H1 (cell line): ENCODE results near the gene PTEN. TPM values are rescaled to one million over a fixed set of nuclear protein-coding genes. Genes with fewer than 3 reads are reported as not detected.

ENCODE experiments used
- CTCF ChIA-PET: fragments of 300-600 bp; sonication (Branson Sonifier 250); formaldehyde crosslinking; loops from one replicate; lab custom pipeline; 2021; ENCODE audit not compliant: partially characterized antibody; lab: Charles Lee
- POLR2A ChIA-PET: fragments of 300-600 bp; sonication (Branson Sonifier 250); formaldehyde crosslinking; loops from one replicate; lab custom pipeline; 2021; ENCODE audit warnings: inconsistent platforms; ENCODE audit not compliant: partially characterized antibody; lab: Charles Lee
- DNase-seq, 2 experiments: peaks; one replicate each; pipeline versions ENCODE4 v3.0.0 to v3.0.0-alpha.2; 2010 to 2022; ENCODE audit warnings: low spot score in 2 of 2, low read depth in 1 of 2, mixed read lengths in 1 of 2
- FAIRE-seq: peaks from 2 replicates; lab custom pipeline; 2011; peaks lifted over from hg19 to GRCh38; lab: Jason Lieb, UNC
- H2AFZ ChIP-seq: 2 replicates; pipeline ENCODE4 v1.8.1; 2012; ENCODE audit warnings: low read length, inconsistent platforms
- H2AK5ac ChIP-seq: 2 replicates; pipeline ENCODE4 v1.6.1; 2013; ENCODE audit warnings: low read depth, low read length
- H2BK120ac ChIP-seq: replicated peaks from 2 replicates; pipeline ENCODE3; 2013; ENCODE audit warnings: low read depth, low read length, inconsistent platforms
- H2BK12ac ChIP-seq: 2 replicates; pipeline ENCODE4 v1.6.1; 2013; ENCODE audit warnings: low read depth, low read length
- H2BK15ac ChIP-seq: 2 replicates; pipeline ENCODE4 v1.6.1; 2013; ENCODE audit warnings: low read length
- H2BK20ac ChIP-seq: 2 replicates; pipeline ENCODE4 v1.6.1; 2013; ENCODE audit warnings: low read length
- H2BK5ac ChIP-seq: 2 replicates; pipeline ENCODE4 v1.6.1; 2013; ENCODE audit warnings: low read depth, low read length
- H3K14ac ChIP-seq: 2 replicates; pipeline ENCODE4 v1.6.1; 2013; ENCODE audit warnings: inconsistent platforms; ENCODE audit not compliant: insufficient read length
- H3K18ac ChIP-seq: 2 replicates; pipeline ENCODE4 v1.6.1; 2013; ENCODE audit warnings: low read length; ENCODE audit errors: extremely low read depth
- H3K23ac ChIP-seq: 2 replicates; pipeline ENCODE4 v1.6.1; 2013; ENCODE audit warnings: inconsistent platforms; ENCODE audit not compliant: insufficient read length
- H3K23me2 ChIP-seq: 2 replicates; pipeline ENCODE4 v1.6.1; 2013; ENCODE audit warnings: low read depth, low read length
- H3K27ac ChIP-seq: 2 replicates; pipeline ENCODE4 v1.6.1; 2011; ENCODE audit warnings: low read depth, low read length, inconsistent platforms
- H3K27me3 ChIP-seq, 4 experiments: replicated peaks in 1 of 4; 1 replicate in 1 of 4; 2 replicates in 3 of 4; pipeline versions ENCODE4 v1.6.1 to v1.8.1; 2011 to 2013; ENCODE audit warnings: low read length in 3 of 4, mild to moderate bottlenecking in 3 of 4, inconsistent platforms in 2 of 4, mixed read lengths in 2 of 4, moderate library complexity in 1 of 4; ENCODE audit not compliant: control insufficient read depth in 3 of 4, insufficient read depth in 3 of 4; ENCODE audit errors: extremely low read depth in 1 of 4
- H3K36me3 ChIP-seq, 4 experiments: 2 replicates each; pipeline versions ENCODE4 v1.6.1 to v1.8.1; 2011 to 2013; ENCODE audit warnings: mild to moderate bottlenecking in 4 of 4, low read length in 3 of 4, moderate library complexity in 2 of 4, control low read depth in 1 of 4, inconsistent platforms in 1 of 4; ENCODE audit not compliant: insufficient read depth in 4 of 4, control insufficient read depth in 2 of 4
- H3K4ac ChIP-seq: replicated peaks from 2 replicates; pipeline ENCODE3; 2013; ENCODE audit warnings: low read length, low read depth, mixed read lengths, inconsistent platforms; ENCODE audit not compliant: insufficient read length
- H3K4me1 ChIP-seq, 4 experiments: replicated peaks in 1 of 4; 1 replicate in 1 of 4; 2 replicates in 3 of 4; pipeline versions ENCODE4 v1.6.1 to v1.8.1; 2011 to 2013; ENCODE audit warnings: low read length in 3 of 4, inconsistent platforms in 2 of 4, mixed read lengths in 1 of 4; ENCODE audit not compliant: insufficient read depth in 4 of 4, control insufficient read depth in 3 of 4
- H3K4me2 ChIP-seq, 2 experiments: 2 replicates each; pipeline versions ENCODE4 v1.6.1 to v1.8.1; 2011 to 2013; ENCODE audit warnings: low read depth in 2 of 2, low read length in 2 of 2, control low read depth in 1 of 2, inconsistent platforms in 1 of 2, mild to moderate bottlenecking in 1 of 2; ENCODE audit not compliant: insufficient read depth in 1 of 2
- H3K4me3 ChIP-seq, 4 experiments: fragments of 200-600, 300-600 bp in 1 of 4; sonication (generic), shearing (Covaris generic), sonication (Bioruptor Twin) in 1 of 4; 2 replicates each; pipeline versions ENCODE4 v1.5.1 to v1.8.1; 2011 to 2016; ENCODE audit warnings: low read length in 4 of 4, low read depth in 3 of 4, control low read depth in 2 of 4, inconsistent platforms in 2 of 4, mild to moderate bottlenecking in 2 of 4, mixed read lengths in 1 of 4, moderate library complexity in 1 of 4; ENCODE audit not compliant: insufficient read depth in 2 of 4; ENCODE audit errors: extremely low read depth in 1 of 4
- H3K56ac ChIP-seq: replicated peaks from 2 replicates; pipeline ENCODE3; 2013; ENCODE audit warnings: low read depth, mild to moderate bottlenecking, mixed read lengths, low read length, inconsistent platforms; ENCODE audit not compliant: insufficient read length
- H3K79me1 ChIP-seq: 2 replicates; pipeline ENCODE4 v1.6.1; 2013; ENCODE audit warnings: low read depth, low read length, control low read depth
- H3K79me2 ChIP-seq, 2 experiments: 2 replicates each; pipeline versions ENCODE4 v1.6.1 to v1.8.1; 2012 to 2013; ENCODE audit warnings: low read length in 2 of 2, mild to moderate bottlenecking in 2 of 2, inconsistent platforms in 1 of 2; ENCODE audit not compliant: insufficient read depth in 2 of 2, control insufficient read depth in 1 of 2
- H3K9ac ChIP-seq, 4 experiments: replicated peaks in 1 of 4; 1 replicate in 1 of 4; 2 replicates in 3 of 4; pipeline versions ENCODE4 v1.6.1 to v1.8.1; 2011 to 2013; ENCODE audit warnings: low read depth in 3 of 4, low read length in 3 of 4, control low read depth in 2 of 4, mild to moderate bottlenecking in 2 of 4, moderate library complexity in 2 of 4, inconsistent platforms in 1 of 4; ENCODE audit errors: extremely low read depth in 1 of 4
- H3K9me3 ChIP-seq, 2 experiments: 2 replicates each; pipeline versions ENCODE4 v1.6.1 to v1.8.1; 2012 to 2013; ENCODE audit warnings: mild to moderate bottlenecking in 2 of 2, moderate library complexity in 2 of 2, control low read depth in 1 of 2, inconsistent platforms in 1 of 2, low read depth in 1 of 2, low read length in 1 of 2, mixed read lengths in 1 of 2; ENCODE audit not compliant: insufficient read depth in 2 of 2
- H4K20me1 ChIP-seq, 2 experiments: replicated peaks in 1 of 2; 2 replicates each; pipeline versions ENCODE3 to v1.8.1; 2011 to 2013; ENCODE audit warnings: inconsistent platforms in 2 of 2, low read length in 2 of 2, mild to moderate bottlenecking in 1 of 2; ENCODE audit not compliant: insufficient read depth in 2 of 2, control insufficient read depth in 1 of 2
- H4K5ac ChIP-seq: 2 replicates; pipeline ENCODE4 v1.6.1; 2013; ENCODE audit warnings: low read length, low read depth, mixed read lengths, inconsistent platforms; ENCODE audit not compliant: insufficient read length
- H4K8ac ChIP-seq: 2 replicates; pipeline ENCODE4 v1.8.0; 2013; ENCODE audit warnings: mild to moderate bottlenecking, moderate library complexity, low read length, inconsistent platforms; ENCODE audit not compliant: insufficient read depth; ENCODE audit errors: extremely low read depth
- H4K91ac ChIP-seq: replicated peaks from 2 replicates; pipeline ENCODE3; 2013; ENCODE audit warnings: low read length, mixed read lengths, inconsistent platforms; ENCODE audit not compliant: insufficient read length
- ATF2 ChIP-seq: IDR thresholded peaks from 2 replicates; pipeline ENCODE4 v1.6.1; 2012; ENCODE audit warnings: low read length, inconsistent platforms
- GABPA ChIP-seq: IDR thresholded peaks from 2 replicates; pipeline ENCODE4 v1.6.1; 2011; ENCODE audit warnings: mild to moderate bottlenecking, low read length, moderate library complexity, borderline replicate concordance; ENCODE audit not compliant: insufficient read depth
- HDAC6 ChIP-seq: IDR thresholded peaks from one replicate; pipeline ENCODE4 v1.7.1; 2012; ENCODE audit warnings: low read depth, mild to moderate bottlenecking, inconsistent platforms, low read length, moderate library complexity
- JUN ChIP-seq: IDR thresholded peaks from 2 replicates; pipeline ENCODE4 v1.6.1; 2011; ENCODE audit warnings: low read depth, mild to moderate bottlenecking, improper control_type of control experiment, low read length
- KDM1A ChIP-seq: fragments of 200-600, 300-600 bp; sonication (generic); IDR thresholded peaks from 2 replicates; pipeline ENCODE4 v1.7.1; 2016; ENCODE audit warnings: mild to moderate bottlenecking, low read length, borderline replicate concordance
- KDM5A ChIP-seq: fragments of 200-600 bp; IDR thresholded peaks from 2 replicates; pipeline ENCODE4 v1.7.1; 2012; ENCODE audit warnings: mild to moderate bottlenecking, low read length, inconsistent platforms, mixed read lengths
- RNF2 ChIP-seq: fragments of 200-900, 300-1000 bp; sonication (generic); IDR thresholded peaks from 2 replicates; pipeline ENCODE4 v1.7.1; 2016; ENCODE audit warnings: borderline replicate concordance, low read depth, mild to moderate bottlenecking, antibody characterized with exemption, low read length; ENCODE audit not compliant: poor library complexity, severe bottlenecking; ENCODE audit errors: missing control alignments
- SP4 ChIP-seq: IDR thresholded peaks from 2 replicates; pipeline ENCODE4 v1.6.1; 2012; ENCODE audit warnings: low read length, inconsistent platforms
- SRF ChIP-seq: IDR thresholded peaks from 2 replicates; pipeline ENCODE4 v1.6.1; 2011; ENCODE audit warnings: mild to moderate bottlenecking, low read depth, low read length, moderate library complexity
- polyA plus RNA-seq, 7 experiments: library from polyadenylated mRNA; depleted of rRNA in 3 of 7; stranded (reverse) in 5 of 7; unstranded in 2 of 7; fragments of >200 nt in 5 of 7; fragments of 200-250 nt in 2 of 7; gene quantifications; 1 replicate in 5 of 7; 2 replicates in 1 of 7; 4 replicates in 1 of 7; pipeline versions ENCODE4 v1.2.1 to v1.2.3, GENCODE V29; 2011 to 2013; ENCODE audit warnings: missing spikeins in 2 of 7, mixed read lengths in 2 of 7
- total RNA-seq: library from RNA; stranded (reverse); fragmentation: NEBNext Ultra II Directional; extraction: Animal tissue kit (Norgen Biotek cat#: 25700); gene quantifications from 2 replicates; pipeline ENCODE4 v1.2.1, GENCODE V29; 2021

The PTEN gene
- total and polyA plus RNA-seq, 2 of the 8 experiments (the other 6 are each of a cell fraction or from before 2014, with no cell fraction given), result 6.3 to 48.7 TPM

DNA sequence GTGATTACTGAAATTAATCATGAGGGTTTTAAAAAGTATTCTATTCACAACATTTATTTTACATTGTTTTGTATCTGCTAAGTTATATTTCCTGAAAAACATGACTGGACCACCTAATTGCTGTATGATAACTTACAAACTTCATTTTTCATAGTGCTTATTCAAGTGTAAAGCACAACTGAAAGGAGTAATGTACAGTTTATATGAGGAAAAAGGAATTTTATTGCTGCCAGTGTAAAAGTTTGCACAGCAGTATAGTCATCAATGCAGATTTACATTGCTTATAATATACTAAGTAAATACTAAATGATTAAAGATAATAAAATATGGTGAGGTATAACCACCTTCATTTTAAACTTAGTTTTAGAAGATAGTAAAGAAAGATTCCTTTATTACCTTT, 4.0 kb downstream of the PTEN start:
- H4K5ac ChIP-seq, result no peak overlapping the region
- peak overlapping the region in 3 of 4 experiments; percentile 5 to 83 (median 11); a peak in 3 of 8 replicates for H3K4me3 ChIP-seq
- CTCF ChIA-PET, result no interaction called here

More for the DNA sequence above, 4.0 kb downstream of the PTEN start:
- H3K36me3 ChIP-seq, result no peaks in the 10 kb centered on the region; a peak in 1 of 8 replicates
- H2AFZ ChIP-seq, result no peak overlapping the region
- H2BK20ac ChIP-seq, result no peak overlapping the region
- POLR2A ChIA-PET, result interaction anchor here (1.2 kb wide), 1 partner anchor 11 kb away, joined by 7 read pairs; no protein-coding TSS in a partner anchor
- H4K20me1 ChIP-seq, result peaks cover 13 to 17% of the 10 kb centered on the region in 2 experiments
- H3K9ac ChIP-seq, result no peak overlapping the region
- H4K8ac ChIP-seq, result no peak overlapping the region
- H3K4me1 ChIP-seq, result peaks cover 0 to 6% (median 0%) of the 10 kb centered on the region in 4 experiments; a peak in 2 of 7 replicates
- DNase-seq, result no peak
- FAIRE-seq, result no peak
- peak overlapping the region; percentile 72 to 78 for H3K4me2 ChIP-seq
- H2BK12ac ChIP-seq, result no peak overlapping the region
- TF ChIP-seq HDAC6, result no peak
- TF ChIP-seq RNF2, result no peak
- no peak for TF ChIP-seq GABPA
- TF ChIP-seq SRF, result no peak
- TF ChIP-seq KDM1A, result no peak
- TF ChIP-seq ATF2, result no peak
- no peak for TF ChIP-seq JUN
- no peak for TF ChIP-seq SP4
- no peak for TF ChIP-seq KDM5A
- no peak overlapping the region for H3K27ac ChIP-seq
- no peak overlapping the region for H2AK5ac ChIP-seq
- no peak overlapping the region for H2BK15ac ChIP-seq
- no peak overlapping the region for H3K4ac ChIP-seq
- no peaks in the 10 kb centered on the region for H3K79me1 ChIP-seq
- H3K9me3 ChIP-seq, result no peaks in the 10 kb centered on the region
- no peaks in the 10 kb centered on the region for H3K27me3 ChIP-seq
- no peak overlapping the region for H3K56ac ChIP-seq
- H3K23ac ChIP-seq, result no peak overlapping the region
- peaks cover 17% of the 10 kb centered on the region for H3K23me2 ChIP-seq
- peaks cover 23 to 84% of the 10 kb centered on the region in 2 experiments for H3K79me2 ChIP-seq
- H2BK5ac ChIP-seq, result no peak overlapping the region
- H4K91ac ChIP-seq, result no peak overlapping the region
- no peak overlapping the region for H3K18ac ChIP-seq
- no peak overlapping the region for H3K14ac ChIP-seq
- H2BK120ac ChIP-seq, result no peak overlapping the region
